ENCODE measurements around the gene TRMO.
A peak's percentile ranks its signal among the peaks of the same experiment; 100 is the strongest.

The TRMO gene

GRCh38 chr9:97935276-97935675 lies 13.0 kb upstream of the TRMO start:
- Histone ChIP-seq H3K79me2 (ENCODE audit: low read length) (peaks cover 23% of the 10 kb centered on the region), H3F3A (ENCODE audit: insufficient read depth, low read length) (peaks cover 38% of the 10 kb centered on the region), H3K27me3 (replicated peaks; ENCODE audit: insufficient read depth, low read length) (no peaks in the 10 kb centered on the region), H3K9me2 (replicated peaks; ENCODE audit: insufficient read depth, low read length) (no peaks in the 10 kb centered on the region), H3K9ac (ENCODE audit: low read length) (no peak overlapping the region), H3K4me3 (ENCODE audit: low read length) (no peak overlapping the region), H3K9me3 (replicated peaks; ENCODE audit: insufficient read depth, low read length) (no peaks in the 10 kb centered on the region), H3K4me1 (ENCODE audit: low read length) (peaks cover 72% of the 10 kb centered on the region), H4K20me1 (ENCODE audit: insufficient read depth, low read length) (no peaks in the 10 kb centered on the region), H2AFZ (ENCODE audit: low read length) (no peak overlapping the region), H3K36me3 (replicated peaks; ENCODE audit: insufficient read depth, low read length) (no peaks in the 10 kb centered on the region), H3K4me2 (ENCODE audit: low read depth, low read length) (no peak overlapping the region), H3K27ac (ENCODE audit: low read length) (no peak overlapping the region)
- DNase-seq = no peak
- no peak for TF ChIP-seq EZH2 (optimal IDR thresholded peaks at IDR 0.05; ENCODE audit: low read depth, low read length)

- Histone ChIP-seq H4K20me1 (ENCODE audit: insufficient read depth, low read length) (no peaks in the 10 kb centered on the region), H3K79me2 (ENCODE audit: low read length) (peaks cover 30% of the 10 kb centered on the region), H3K9ac (ENCODE audit: low read length) (no peak overlapping the region), H3K4me3 (ENCODE audit: low read length) (no peak overlapping the region), H3F3A (ENCODE audit: insufficient read depth, low read length) (peaks cover 38% of the 10 kb centered on the region), H3K4me1 (ENCODE audit: low read length) (peaks cover 68% of the 10 kb centered on the region), H3K36me3 (replicated peaks; ENCODE audit: insufficient read depth, low read length) (no peaks in the 10 kb centered on the region), H2AFZ (ENCODE audit: low read length) (no peak overlapping the region), H3K27ac (ENCODE audit: low read length) (no peak overlapping the region), H3K4me2 (ENCODE audit: low read depth, low read length) (no peak overlapping the region), H3K27me3 (replicated peaks; ENCODE audit: insufficient read depth, low read length) (no peaks in the 10 kb centered on the region), H3K9me3 (replicated peaks; ENCODE audit: insufficient read depth, low read length) (no peaks in the 10 kb centered on the region), H3K9me2 (replicated peaks; ENCODE audit: insufficient read depth, low read length) (no peaks in the 10 kb centered on the region)
- DNase-seq = no peak
- TF ChIP-seq EZH2 (optimal IDR thresholded peaks at IDR 0.05; ENCODE audit: low read depth, low read length) (no peak), EZH2phosphoT487 (IDR thresholded peaks at IDR 0.05; ENCODE audit: low read length) (no peak), CTCF (IDR thresholded peaks at IDR 0.05; ENCODE audit: low read length) (no peak)
These were observed 12.2 kb upstream of the TRMO start for GRCh38 chr9:97934321-97935115.

GRCh38 chr9:97933297-97933998 lies 11.1 kb upstream of the TRMO start:
- DNase-seq = peak; percentile 44
- Histone ChIP-seq H3F3A (ENCODE audit: insufficient read depth, low read length) (peaks cover 29% of the 10 kb centered on the region), H2AFZ (ENCODE audit: low read length) (no peak overlapping the region), H3K27ac (ENCODE audit: low read length) (peak overlapping the region; percentile 12; the same call in 1 of the 2 replicates), H3K27me3 (replicated peaks; ENCODE audit: insufficient read depth, low read length) (no peaks in the 10 kb centered on the region), H3K9ac (ENCODE audit: low read length) (no peak overlapping the region), H3K36me3 (replicated peaks; ENCODE audit: insufficient read depth, low read length) (no peaks in the 10 kb centered on the region), H3K79me2 (ENCODE audit: low read length) (peaks cover 39% of the 10 kb centered on the region), H3K4me3 (ENCODE audit: low read length) (no peak overlapping the region), H4K20me1 (ENCODE audit: insufficient read depth, low read length) (no peaks in the 10 kb centered on the region), H3K4me1 (ENCODE audit: low read length) (peaks cover 58% of the 10 kb centered on the region), H3K9me3 (replicated peaks; ENCODE audit: insufficient read depth, low read length) (no peaks in the 10 kb centered on the region), H3K4me2 (ENCODE audit: low read depth, low read length) (peak overlapping the region; percentile 18; the same call in 1 of the 2 replicates), H3K9me2 (replicated peaks; ENCODE audit: insufficient read depth, low read length) (no peaks in the 10 kb centered on the region)
- TF ChIP-seq EZH2 (optimal IDR thresholded peaks at IDR 0.05; ENCODE audit: low read depth, low read length) (no peak), CTCF (IDR thresholded peaks at IDR 0.05; ENCODE audit: low read length) (no peak), EZH2phosphoT487 (IDR thresholded peaks at IDR 0.05; ENCODE audit: low read length) (no peak)

All from MM.1S (cell line).